HEK293T (cell line): ENCODE results near the gene SYNJ2.

Experiments used
- CTBP1 ChIP-seq: fragments of 450-650 bp; IDR thresholded peaks from 2 replicates; pipeline ENCODE4 v1.6.1; 2016; ENCODE audit warnings: borderline replicate concordance
- ELF4 ChIP-seq: fragments of 450-650 bp; IDR thresholded peaks from 2 replicates; pipeline ENCODE4 v1.6.1; 2017; ENCODE audit warnings: antibody characterized with exemption
- FOXM1 ChIP-seq: fragments of 450-650 bp; IDR thresholded peaks from 2 replicates; pipeline ENCODE4 v1.6.1; 2017; ENCODE audit warnings: mild to moderate bottlenecking, borderline replicate concordance

GRCh38 chr6:158044525-158044888 lies 62.8 kb downstream of the SYNJ2 start:
- no peak for TF ChIP-seq CTBP1
- TF ChIP-seq ELF4, result no peak
- no peak for TF ChIP-seq FOXM1
